Mammary epithelial cell (primary cell): ENCODE data around the gene CSTF3.

ENCODE experiments used
- CTCF ChIP-seq, 2 donors: IDR thresholded peaks in 1 of 2; conservative IDR thresholded peaks in 1 of 2; 2 replicates each; pipeline ENCODE4 v1.5.1; 2011 to 2012; ENCODE audit warnings: inconsistent platforms in 2 of 2, low read length in 2 of 2, mild to moderate bottlenecking in 2 of 2, control low read depth in 1 of 2, low read depth in 1 of 2; ENCODE audit not compliant: insufficient read depth in 1 of 2; ENCODE audit errors: extremely low read depth in 1 of 2
- EZH2 ChIP-seq: IDR thresholded peaks from 2 replicates; pipeline ENCODE4 v1.6.1; 2012; ENCODE audit warnings: low read length, inconsistent platforms, borderline replicate concordance

GRCh38 chr11:33134276-33134675 lies 27.0 kb downstream of the CSTF3 start:
- TF ChIP-seq EZH2 (no peak), CTCF (conservative IDR thresholded peaks at IDR 0.05 in 1 of 2, IDR thresholded peaks at IDR 0.05 in 1 of 2; ENCODE audit: extremely low read depth in 1 of 2, insufficient read depth in 1 of 2, low read depth in 1 of 2, low read length in 2 of 2) (no peak)
